ENCODE measurements around the gene CCDC148. TPM values are rescaled to one million over a fixed set of nuclear protein-coding genes. Genes with fewer than 3 reads are reported as not detected.

The CCDC148 gene
- 1.1 TPM for total RNA-seq
- polyA plus RNA-seq = 0.55 TPM
- long read RNA-seq, donor 1 = 0 reads
- long read RNA-seq, donor 2 = 0 reads
- long read RNA-seq, donor 3 = 0 reads
- long read RNA-seq, donor 4 = 0 reads
- long read RNA-seq, donor 5 = 0 reads
- long read RNA-seq, donor 6 = 0 reads
- long read RNA-seq, donor 7 = 0 reads
- long read RNA-seq, donor 8 = 0 reads
- long read RNA-seq, donor 9 = 0 reads
- long read RNA-seq, donor 10 = 0 reads

GRCh38 chr2:158456309-158457066 is at the start of gene CCDC148, which contains the start of gene PKP4:
Gene CCDC148, minus strand, starts transcription at chr2:158456753. Its CDS starts 314 bp downstream, at chr2:158456439.
Gene PKP4, plus strand, starts transcription at chr2:158456952. Its CDS starts 76,233 bp downstream, at chr2:158533185.
- Histone ChIP-seq H3K36me3 (ENCODE audit: control insufficient read depth in 2 of 2, insufficient read depth in 2 of 2, low read length in 1 of 2) (no peaks in the 10 kb centered on the region), H3K4me1 (ENCODE audit: control insufficient read depth in 2 of 2, insufficient read depth in 2 of 2, low read length in 2 of 2) (peaks cover 5 to 13% of the 10 kb centered on the region in 2 donors), H3K9me3 (ENCODE audit: control insufficient read depth in 2 of 2, insufficient read depth in 1 of 2, low read length in 1 of 2) (no peaks in the 10 kb centered on the region), H3K27me3 (ENCODE audit: control insufficient read depth in 2 of 2, insufficient read depth in 1 of 2, low read length in 1 of 2) (peaks cover 9 to 32% of the 10 kb centered on the region in 2 donors), H3K27ac (ENCODE audit: low read depth in 1 of 2, low read length in 1 of 2) (peak within 1 kb of the TSS; percentile 67 to 82), H3K4me3 (ENCODE audit: low read length in 2 of 2) (peak within 1 kb of the TSS; percentile 68)
- WGBS = under 1% methylated on average over 48 of the region's 48 CpGs
- peak; percentile 72 to 95 (median 89) for DNase-seq (ENCODE audit: low read depth in 6 of 9, low spot score in 9 of 9)

- peak overlapping the region in 1 of 2 donors; percentile 14 for H3K27ac ChIP-seq (ENCODE audit: low read depth in 1 of 2, low read length in 1 of 2)
- H3K4me1 ChIP-seq (ENCODE audit: control insufficient read depth in 2 of 2, insufficient read depth in 2 of 2, low read length in 2 of 2) = peaks cover 0 to 3% of the 10 kb centered on the region in 2 donors
- no peak overlapping the region for H3K4me3 ChIP-seq (ENCODE audit: low read length in 2 of 2)
- no peak for DNase-seq (ENCODE audit: low read depth in 6 of 9, low spot score in 9 of 9)
- no peaks in the 10 kb centered on the region for H3K27me3 ChIP-seq (ENCODE audit: control insufficient read depth in 2 of 2, insufficient read depth in 1 of 2, low read length in 1 of 2)
- no peaks in the 10 kb centered on the region for H3K9me3 ChIP-seq (ENCODE audit: control insufficient read depth in 2 of 2, insufficient read depth in 1 of 2, low read length in 1 of 2)
- no peaks in the 10 kb centered on the region for H3K36me3 ChIP-seq (ENCODE audit: control insufficient read depth in 2 of 2, insufficient read depth in 2 of 2, low read length in 1 of 2)
- WGBS = 95% methylated on average over 4 of the region's 4 CpGs
Measured at GRCh38 chr2:158505448-158505934, 48.9 kb upstream of the CCDC148 start.

GRCh38 chr2:158504088-158504487 is 47.5 kb upstream of the CCDC148 start:
- Histone ChIP-seq H3K27ac (ENCODE audit: low read depth in 1 of 2, low read length in 1 of 2) (no peak overlapping the region), H3K4me3 (ENCODE audit: low read length in 2 of 2) (no peak overlapping the region), H3K27me3 (ENCODE audit: control insufficient read depth in 2 of 2, insufficient read depth in 1 of 2, low read length in 1 of 2) (no peaks in the 10 kb centered on the region), H3K4me1 (ENCODE audit: control insufficient read depth in 2 of 2, insufficient read depth in 2 of 2, low read length in 2 of 2) (peaks cover 0 to 4% of the 10 kb centered on the region in 2 donors), H3K36me3 (ENCODE audit: control insufficient read depth in 2 of 2, insufficient read depth in 2 of 2, low read length in 1 of 2) (no peaks in the 10 kb centered on the region), H3K9me3 (ENCODE audit: control insufficient read depth in 2 of 2, insufficient read depth in 1 of 2, low read length in 1 of 2) (no peaks in the 10 kb centered on the region)
- DNase-seq (ENCODE audit: low read depth in 6 of 9, low spot score in 9 of 9) = no peak
- WGBS = 97% methylated on average over 3 of the region's 3 CpGs

GRCh38 chr2:158502974-158503373 is 46.4 kb upstream of the CCDC148 start:
- no peak for DNase-seq (ENCODE audit: low read depth in 6 of 9, low spot score in 9 of 9)
- Histone ChIP-seq H3K4me3 (ENCODE audit: low read length in 2 of 2) (no peak overlapping the region), H3K9me3 (ENCODE audit: control insufficient read depth in 2 of 2, insufficient read depth in 1 of 2, low read length in 1 of 2) (no peaks in the 10 kb centered on the region), H3K27me3 (ENCODE audit: control insufficient read depth in 2 of 2, insufficient read depth in 1 of 2, low read length in 1 of 2) (no peaks in the 10 kb centered on the region), H3K36me3 (ENCODE audit: control insufficient read depth in 2 of 2, insufficient read depth in 2 of 2, low read length in 1 of 2) (no peaks in the 10 kb centered on the region), H3K4me1 (ENCODE audit: control insufficient read depth in 2 of 2, insufficient read depth in 2 of 2, low read length in 2 of 2) (peaks cover 0 to 7% of the 10 kb centered on the region in 2 donors), H3K27ac (ENCODE audit: low read depth in 1 of 2, low read length in 1 of 2) (no peak overlapping the region)
- 96% methylated on average over 2 of the region's 2 CpGs for WGBS

GRCh38 chr2:158501301-158501700 is 44.7 kb upstream of the CCDC148 start:
- Histone ChIP-seq H3K4me1 (ENCODE audit: control insufficient read depth in 2 of 2, insufficient read depth in 2 of 2, low read length in 2 of 2) (peaks cover 0 to 7% of the 10 kb centered on the region in 2 donors), H3K36me3 (ENCODE audit: control insufficient read depth in 2 of 2, insufficient read depth in 2 of 2, low read length in 1 of 2) (no peaks in the 10 kb centered on the region), H3K9me3 (ENCODE audit: control insufficient read depth in 2 of 2, insufficient read depth in 1 of 2, low read length in 1 of 2) (no peaks in the 10 kb centered on the region), H3K27me3 (ENCODE audit: control insufficient read depth in 2 of 2, insufficient read depth in 1 of 2, low read length in 1 of 2) (no peaks in the 10 kb centered on the region), H3K27ac (ENCODE audit: low read depth in 1 of 2, low read length in 1 of 2) (no peak overlapping the region), H3K4me3 (ENCODE audit: low read length in 2 of 2) (no peak overlapping the region)
- no peak for DNase-seq (ENCODE audit: low read depth in 6 of 9, low spot score in 9 of 9)
- WGBS = 90% methylated on average over 1 of the region's 1 CpG

GRCh38 chr2:158500333-158500732 is 43.8 kb upstream of the CCDC148 start:
- peaks cover 0 to 7% of the 10 kb centered on the region in 2 donors for H3K4me1 ChIP-seq (ENCODE audit: control insufficient read depth in 2 of 2, insufficient read depth in 2 of 2, low read length in 2 of 2)
- WGBS = 98% methylated on average over 2 of the region's 2 CpGs
- H3K9me3 ChIP-seq (ENCODE audit: control insufficient read depth in 2 of 2, insufficient read depth in 1 of 2, low read length in 1 of 2) = no peaks in the 10 kb centered on the region
- H3K36me3 ChIP-seq (ENCODE audit: control insufficient read depth in 2 of 2, insufficient read depth in 2 of 2, low read length in 1 of 2) = no peaks in the 10 kb centered on the region
- no peaks in the 10 kb centered on the region for H3K27me3 ChIP-seq (ENCODE audit: control insufficient read depth in 2 of 2, insufficient read depth in 1 of 2, low read length in 1 of 2)
- DNase-seq (ENCODE audit: low read depth in 6 of 9, low spot score in 9 of 9) = no peak
- no peak overlapping the region for H3K4me3 ChIP-seq (ENCODE audit: low read length in 2 of 2)
- no peak overlapping the region for H3K27ac ChIP-seq (ENCODE audit: low read depth in 1 of 2, low read length in 1 of 2)

- over 99% methylated on average over 2 of the region's 2 CpGs for WGBS
- no peaks in the 10 kb centered on the region for H3K36me3 ChIP-seq (ENCODE audit: control insufficient read depth in 2 of 2, insufficient read depth in 2 of 2, low read length in 1 of 2)
- no peaks in the 10 kb centered on the region for H3K27me3 ChIP-seq (ENCODE audit: control insufficient read depth in 2 of 2, insufficient read depth in 1 of 2, low read length in 1 of 2)
- H3K27ac ChIP-seq (ENCODE audit: low read depth in 1 of 2, low read length in 1 of 2) = no peak overlapping the region
- DNase-seq (ENCODE audit: low read depth in 6 of 9, low spot score in 9 of 9) = no peak
- no peak overlapping the region for H3K4me3 ChIP-seq (ENCODE audit: low read length in 2 of 2)
- H3K4me1 ChIP-seq (ENCODE audit: control insufficient read depth in 2 of 2, insufficient read depth in 2 of 2, low read length in 2 of 2) = peaks cover 0 to 7% of the 10 kb centered on the region in 2 donors
- no peaks in the 10 kb centered on the region for H3K9me3 ChIP-seq (ENCODE audit: control insufficient read depth in 2 of 2, insufficient read depth in 1 of 2, low read length in 1 of 2)
Measured at GRCh38 chr2:158499383-158499782, 42.8 kb upstream of the CCDC148 start.

- no peak overlapping the region for H3K27ac ChIP-seq (ENCODE audit: low read depth in 1 of 2, low read length in 1 of 2)
- 98% methylated on average over 3 of the region's 3 CpGs for WGBS
- no peaks in the 10 kb centered on the region for H3K36me3 ChIP-seq (ENCODE audit: control insufficient read depth in 2 of 2, insufficient read depth in 2 of 2, low read length in 1 of 2)
- no peak for DNase-seq (ENCODE audit: low read depth in 6 of 9, low spot score in 9 of 9)
- no peak overlapping the region for H3K4me3 ChIP-seq (ENCODE audit: low read length in 2 of 2)
- H3K27me3 ChIP-seq (ENCODE audit: control insufficient read depth in 2 of 2, insufficient read depth in 1 of 2, low read length in 1 of 2) = no peaks in the 10 kb centered on the region
- H3K9me3 ChIP-seq (ENCODE audit: control insufficient read depth in 2 of 2, insufficient read depth in 1 of 2, low read length in 1 of 2) = no peaks in the 10 kb centered on the region
- peaks cover 0 to 7% of the 10 kb centered on the region in 2 donors for H3K4me1 ChIP-seq (ENCODE audit: control insufficient read depth in 2 of 2, insufficient read depth in 2 of 2, low read length in 2 of 2)
Measured at GRCh38 chr2:158498749-158499136, 42.2 kb upstream of the CCDC148 start.

GRCh38 chr2:158498043-158498748 is 41.6 kb upstream of the CCDC148 start:
- no peaks in the 10 kb centered on the region for H3K9me3 ChIP-seq (ENCODE audit: control insufficient read depth in 2 of 2, insufficient read depth in 1 of 2, low read length in 1 of 2)
- H3K4me1 ChIP-seq (ENCODE audit: control insufficient read depth in 2 of 2, insufficient read depth in 2 of 2, low read length in 2 of 2) = peaks cover 0 to 7% of the 10 kb centered on the region in 2 donors
- H3K36me3 ChIP-seq (ENCODE audit: control insufficient read depth in 2 of 2, insufficient read depth in 2 of 2, low read length in 1 of 2) = no peaks in the 10 kb centered on the region
- no peak overlapping the region for H3K4me3 ChIP-seq (ENCODE audit: low read length in 2 of 2)
- H3K27me3 ChIP-seq (ENCODE audit: control insufficient read depth in 2 of 2, insufficient read depth in 1 of 2, low read length in 1 of 2) = no peaks in the 10 kb centered on the region
- no peak overlapping the region for H3K27ac ChIP-seq (ENCODE audit: low read depth in 1 of 2, low read length in 1 of 2)
- DNase-seq (ENCODE audit: low read depth in 6 of 9, low spot score in 9 of 9) = no peak

All from thymus (tissue), 14 donors.